NCI-H82 treated with DMSO at 0.1 percent for 48 hours (cell line): Measurements from ENCODE around the gene MYOT.

Source experiments
- DNase-seq: peaks from one replicate; lab custom pipeline; 2025; ENCODE audit not compliant: unreplicated experiment; lab: John Stamatoyannopoulos, UW

MYOT gene

GRCh38 chr5:137901011-137901817 lies 33.6 kb downstream of the MYOT start:
- DNase-seq = no peak

- peak; percentile 47 for DNase-seq
These were observed 34.9 kb downstream of the MYOT start for GRCh38 chr5:137902408-137903133.

- no peak for DNase-seq
These were observed 47.1 kb downstream of the MYOT start for GRCh38 chr5:137914758-137915157.

DNA sequence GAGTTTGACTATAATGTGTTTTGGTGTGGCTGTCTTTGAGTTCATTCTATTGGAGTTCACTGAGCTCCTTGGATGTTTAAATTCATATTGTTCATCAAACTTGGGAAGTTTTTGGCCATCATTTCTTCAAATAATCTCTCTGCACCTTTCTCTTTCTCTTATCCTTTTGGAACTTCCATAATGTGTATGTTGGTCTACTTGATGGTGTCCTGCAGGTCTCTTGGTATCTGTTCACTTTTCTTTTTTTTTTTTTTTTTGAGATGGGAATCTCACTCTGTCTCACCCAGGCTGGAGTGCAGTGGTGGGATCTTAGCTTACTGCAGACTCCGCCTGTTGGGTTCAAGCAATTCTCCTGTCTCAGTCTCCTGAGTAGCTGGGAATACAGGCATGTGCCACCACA lies 49.3 kb downstream of the MYOT start:
- no peak for DNase-seq

GRCh38 chr5:137921931-137922330 lies 54.3 kb downstream of the MYOT start:
- no peak for DNase-seq

DNA sequence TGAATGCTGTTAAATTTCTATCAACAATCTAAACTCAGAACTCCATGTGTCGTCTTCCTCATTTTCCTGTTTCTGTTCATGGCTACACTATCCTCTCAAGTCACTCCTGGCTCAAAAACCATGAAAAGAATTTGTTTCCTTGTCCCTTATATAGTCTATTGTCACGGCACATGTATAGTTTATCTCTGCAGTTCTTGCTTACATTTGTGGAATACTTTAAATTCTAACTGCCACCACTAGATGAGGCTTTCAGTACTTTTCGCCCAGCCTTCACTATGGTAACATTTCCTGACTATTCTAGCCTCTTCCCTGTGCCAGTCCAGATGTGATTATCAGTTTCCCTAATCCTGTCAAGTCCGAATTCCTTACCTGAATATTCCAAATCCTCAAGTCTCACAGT lies 56.2 kb downstream of the MYOT start:
- DNase-seq = no peak

DNA sequence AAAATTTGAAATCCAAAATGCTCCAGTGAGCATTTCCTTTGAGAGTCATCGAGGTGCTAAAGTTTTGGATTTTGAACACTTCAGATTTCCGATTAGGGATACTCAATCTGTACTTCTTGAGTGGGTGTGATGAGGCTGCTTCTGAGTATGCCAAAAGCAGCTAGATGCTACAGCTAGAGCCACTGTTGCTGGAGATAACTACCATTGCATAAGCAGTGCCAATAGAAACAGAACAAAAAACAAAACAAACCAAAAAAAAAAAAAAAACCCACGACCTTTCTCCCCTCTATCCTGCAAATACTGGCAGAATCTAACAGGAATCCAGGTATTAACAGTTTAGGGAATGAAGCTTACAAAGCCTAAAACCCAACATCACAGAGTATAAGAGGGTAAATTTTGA lies 65.1 kb downstream of the MYOT start:
- no peak for DNase-seq

DNA sequence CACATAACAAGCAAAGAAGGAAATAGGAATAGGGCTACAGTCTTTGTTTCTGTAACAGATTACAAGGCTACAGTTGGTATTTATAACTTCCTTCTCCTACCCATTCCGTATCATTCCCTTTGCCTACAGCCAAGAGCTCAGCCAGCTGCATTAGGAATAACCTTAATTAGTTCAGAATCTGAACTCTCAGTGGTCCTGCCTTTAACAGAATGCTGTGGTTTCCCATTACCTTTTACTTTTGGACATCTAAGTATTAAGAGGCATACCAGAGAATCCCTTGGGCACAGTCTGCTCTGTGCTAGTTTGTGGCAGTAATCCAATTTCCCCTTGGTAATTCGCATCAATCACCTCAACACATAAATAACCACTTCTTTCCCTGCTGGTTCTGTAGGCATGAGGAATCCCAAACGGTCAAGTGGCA lies 65.8 kb downstream of the MYOT start:
- peak; percentile 88 for DNase-seq

- no peak for DNase-seq
These were observed 67.5 kb downstream of the MYOT start for GRCh38 chr5:137935190-137935589.

DNA sequence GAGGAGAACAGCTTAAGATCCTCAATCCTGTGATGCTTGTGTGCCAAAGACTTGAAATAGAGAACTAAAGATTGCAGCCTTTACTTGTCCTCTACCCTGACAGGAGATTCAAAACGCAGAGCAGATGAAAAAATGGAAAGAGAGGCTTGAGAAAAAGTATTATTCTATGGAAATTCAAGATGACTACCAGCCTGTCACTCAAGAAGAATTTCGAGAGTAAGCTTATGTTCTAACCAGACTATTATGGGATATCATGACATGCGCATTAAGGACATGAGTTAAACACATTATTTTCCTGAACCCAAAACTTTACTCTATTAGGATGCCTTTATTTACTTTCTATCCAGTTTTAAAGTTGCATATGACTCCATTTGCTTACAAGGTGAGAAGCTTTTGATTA lies 68.0 kb downstream of the MYOT start:
- DNase-seq = no peak
